Aorta (tissue), 5 donors: ENCODE results near the gene AP2S1. TPM values are rescaled to one million over a fixed set of nuclear protein-coding genes. Genes with fewer than 3 reads are reported as not detected.
"Not testable (repeated sequence)": the region's sequence is repeated elsewhere in the genome, so short reads cannot be mapped to it uniquely, and the experiment has no call there.

Experiments used
- ATAC-seq: fragments of 200-7000 bp; cut with Tn5 transposase; one replicate; pipeline ENCODE4 v1.9.1; 2022; ENCODE audit warnings: moderate library complexity; ENCODE audit not compliant: low FRiP score
- DNase-seq, 2 donors: peaks; one replicate each; pipeline ENCODE4 v3.0.0-alpha.2; 2020
- H3K27ac ChIP-seq, 2 donors: one replicate each; pipeline ENCODE4 v1.5.1; 2013; ENCODE audit warnings: low read length in 2 of 2, mild to moderate bottlenecking in 2 of 2, moderate library complexity in 2 of 2, control low read depth in 1 of 2, inconsistent platforms in 1 of 2, low read depth in 1 of 2
- H3K27me3 ChIP-seq, 2 donors: one replicate each; pipeline ENCODE4 v1.6.1; 2013; ENCODE audit warnings: control low read depth in 1 of 2, low read length in 1 of 2, mild to moderate bottlenecking in 1 of 2, moderate library complexity in 1 of 2; ENCODE audit not compliant: insufficient read depth in 2 of 2, control insufficient read depth in 1 of 2
- H3K36me3 ChIP-seq, 2 donors: one replicate each; pipeline ENCODE4 v1.6.1; 2013; ENCODE audit warnings: control low read depth in 1 of 2, low read length in 1 of 2, mild to moderate bottlenecking in 1 of 2; ENCODE audit not compliant: insufficient read depth in 2 of 2, control insufficient read depth in 1 of 2
- H3K4me1 ChIP-seq, 2 donors: one replicate each; pipeline ENCODE4 v1.6.1; 2013; ENCODE audit warnings: low read length in 2 of 2, control low read depth in 1 of 2, mild to moderate bottlenecking in 1 of 2, moderate library complexity in 1 of 2; ENCODE audit not compliant: insufficient read depth in 2 of 2, control insufficient read depth in 1 of 2
- H3K4me3 ChIP-seq, 2 donors: one replicate each; pipeline ENCODE4 v1.5.1; 2013; ENCODE audit warnings: low read length in 2 of 2, control low read depth in 1 of 2, mild to moderate bottlenecking in 1 of 2
- H3K9me3 ChIP-seq: one replicate; pipeline ENCODE4 v1.6.1; 2013; ENCODE audit warnings: mild to moderate bottlenecking, low read length; ENCODE audit not compliant: control insufficient read depth
- WGBS, 2 donors: extraction: QIAGEN DNeasy Blood & Tissue Kit; methylation state at CpG; one replicate each; pipeline ENCODE4 v1.1.7; 2013; 5-methylcytosine and 5-hydroxymethylcytosine counted together
- intact Hi-C, 2 donors: fragments of 100-400 bp; cut with DNase I; formaldehyde crosslinking; loops; one replicate each; pipeline versions ENCODE4 v1.14.2 to v1.15.0; 2022
- polyA plus RNA-seq, 2 donors: library from polyadenylated mRNA; stranded (reverse); fragments of 200-250 nt; gene quantifications; one replicate each; pipeline ENCODE4 v1.2.3, GENCODE V29; 2013
- total RNA-seq, 2 donors: library from RNA; stranded (reverse); fragmentation: NEBNext Ultra II Directional; extraction: Animal tissue kit (Norgen Biotek cat#: 25700); gene quantifications; one replicate each; pipeline ENCODE4 v1.2.1, GENCODE V29; 2021
- donor health status: healthy with polysubstance abuse.
- donor health status: Bipolar disorder and iron deficiency.
- donor health status: DM: no; HTN: no; CAD: no.
- donor health status: DM: no; HTN: no; CAD: no.
- donor health status: DM: yes; HTN: yes; CAD: no.

The AP2S1 gene
- total and polyA plus RNA-seq, 4 donors = 90.0 to 121 (median 109) TPM

DNA sequence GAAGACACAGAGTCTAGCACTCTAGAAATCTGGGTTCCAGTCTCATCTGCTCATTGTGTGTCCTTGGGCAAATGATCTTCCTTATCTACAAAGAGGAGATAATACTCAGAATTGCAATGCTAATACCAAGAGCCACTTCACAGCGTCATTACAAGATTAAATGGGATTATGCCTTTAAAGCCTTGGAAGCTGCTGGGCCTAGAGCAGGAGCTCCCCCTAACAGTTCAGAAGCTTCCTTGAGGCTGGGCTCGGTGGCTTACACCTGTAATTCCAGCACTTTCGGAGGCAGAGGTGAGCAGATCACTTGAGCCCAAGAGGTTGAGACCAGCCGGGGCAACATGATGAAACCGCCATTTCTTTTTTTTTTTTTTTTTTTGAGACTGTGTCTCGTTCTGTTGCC lies 27.6 kb downstream of the AP2S1 start:
- Histone ChIP-seq H3K27me3 (no peaks in the 10 kb centered on the region), H3K36me3 (no peaks in the 10 kb centered on the region), H3K4me1 (no peaks in the 10 kb centered on the region), H3K27ac (no peak overlapping the region), H3K4me3 (no peak overlapping the region), H3K9me3 (no peaks in the 10 kb centered on the region)
- 87 to 93% methylated on average over 6 of the region's 6 CpGs for WGBS, 2 donors
- intact Hi-C loops = loop anchor here in 1 of 2 donors (5.0 kb wide), 1 partner anchor 46 kb away; no protein-coding TSS in a partner anchor
- DNase-seq (no peak), ATAC-seq (no peak)

DNA sequence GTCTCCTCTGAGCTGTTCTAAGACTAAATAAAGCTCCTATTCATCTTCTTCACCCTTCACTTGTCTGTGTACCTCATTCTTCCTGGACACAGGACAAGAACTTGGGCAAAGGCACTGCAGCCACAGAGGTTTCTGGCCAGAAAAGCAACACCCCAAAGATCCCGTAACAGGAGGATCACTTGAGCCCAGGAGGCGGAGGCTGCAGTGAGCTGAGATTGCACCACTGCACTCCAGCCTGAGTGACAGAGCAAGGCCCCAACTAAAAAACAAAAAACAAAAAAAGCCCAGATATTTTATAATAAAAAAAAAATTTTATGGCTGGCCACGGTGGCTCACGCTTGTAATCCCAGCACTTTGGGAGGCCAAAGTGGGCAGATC lies 28.2 kb downstream of the AP2S1 start:
- not testable (repeated sequence) for H3K27ac ChIP-seq, DNase-seq, H3K36me3 ChIP-seq, H3K27me3 ChIP-seq, ATAC-seq, H3K9me3 ChIP-seq, H3K4me1 ChIP-seq, H3K4me3 ChIP-seq
- 90 to 91% methylated on average over 4 of the region's 4 CpGs for WGBS, 2 donors
- intact Hi-C loops = loop anchor here in 1 of 2 donors (5.0 kb wide), 1 partner anchor 45 kb away; no protein-coding TSS in a partner anchor

DNA sequence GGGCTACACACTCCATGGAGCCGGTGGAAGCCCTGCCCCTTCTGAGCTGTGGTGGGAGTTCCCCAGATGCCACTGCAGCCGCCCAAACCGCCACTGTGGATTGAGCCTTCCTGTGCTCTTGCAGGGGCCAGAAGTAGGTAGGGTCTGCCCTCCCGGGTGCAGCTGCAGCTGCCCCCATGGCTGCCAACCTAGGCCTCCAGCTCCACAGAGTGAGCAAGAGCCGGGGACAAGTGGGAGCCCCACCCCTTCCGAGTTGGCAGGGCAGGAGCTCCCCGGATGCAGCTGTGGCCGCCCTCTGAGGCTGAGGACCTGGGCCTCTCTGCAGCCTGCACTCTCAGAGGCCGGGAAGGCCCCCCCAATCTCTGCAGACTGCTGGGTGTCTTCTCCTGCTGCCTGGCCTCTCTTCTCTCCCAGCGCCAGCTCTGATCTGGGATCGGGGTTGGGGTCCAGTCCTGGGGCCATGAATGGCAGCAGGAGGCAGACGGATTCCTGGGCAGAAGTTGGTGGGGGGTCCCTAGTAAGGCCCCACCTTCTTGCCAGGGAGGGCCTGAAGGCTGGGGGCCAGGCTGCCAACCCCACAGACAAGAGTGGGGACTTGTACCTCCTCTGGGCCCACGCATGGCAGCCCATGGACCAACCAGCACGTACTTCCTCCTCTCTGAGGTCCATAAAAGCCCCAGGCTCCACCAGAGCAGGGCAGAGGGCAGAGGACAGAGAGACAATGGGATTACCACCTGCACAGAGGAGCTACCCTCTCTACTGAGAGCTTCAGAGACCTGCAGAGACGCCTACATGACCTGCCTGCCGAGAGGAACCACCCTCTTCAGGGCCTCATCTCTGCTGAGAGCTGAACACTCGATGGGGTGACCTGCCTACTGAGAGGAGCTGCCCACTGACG lies 28.9 kb downstream of the AP2S1 start:
- peak; percentile 11 for ATAC-seq
- WGBS, 2 donors = 86 to 89% methylated on average over 18 of the region's 18 CpGs
- H3K4me3 ChIP-seq = no peak overlapping the region

DNA sequence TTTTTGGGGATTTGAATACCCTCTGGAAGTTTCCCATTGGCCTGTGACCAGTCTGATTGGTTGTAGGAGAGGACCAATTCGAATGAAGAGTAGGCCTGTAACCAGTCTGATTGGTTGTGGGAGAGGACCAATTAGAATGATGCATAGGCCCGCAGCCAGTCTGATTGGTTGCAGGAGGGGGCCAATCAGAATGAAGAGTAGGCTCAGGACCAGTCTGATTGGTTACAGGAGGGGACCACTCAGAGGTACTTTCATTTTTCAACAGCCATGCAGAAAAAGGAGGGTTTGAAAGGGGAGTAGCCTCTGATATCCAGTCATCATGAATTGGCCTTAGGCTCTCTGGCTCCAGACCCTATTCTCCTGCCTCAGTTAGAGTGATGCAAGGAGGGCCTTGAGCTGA lies 31.8 kb downstream of the AP2S1 start:
- H3K4me1 ChIP-seq = no peaks in the 10 kb centered on the region
- WGBS, 2 donors = 95% methylated on average over 2 of the region's 2 CpGs
- ATAC-seq (no peak), DNase-seq (no peak)
- no peak overlapping the region for H3K27ac ChIP-seq
- H3K36me3 ChIP-seq = no peaks in the 10 kb centered on the region
- no peaks in the 10 kb centered on the region for H3K9me3 ChIP-seq
- H3K4me3 ChIP-seq = no peak overlapping the region
- intact Hi-C loops = no loop called here
- H3K27me3 ChIP-seq = no peaks in the 10 kb centered on the region

More for the DNA sequence above, 28.9 kb downstream of the AP2S1 start:
- no peaks in the 10 kb centered on the region for H3K9me3 ChIP-seq
- H3K27me3 ChIP-seq = no peaks in the 10 kb centered on the region
- intact Hi-C loops = loop anchor here in 1 of 2 donors (5.0 kb wide), 1 partner anchor 44 kb away; no protein-coding TSS in a partner anchor
- H3K36me3 ChIP-seq = no peaks in the 10 kb centered on the region
- H3K4me1 ChIP-seq = no peaks in the 10 kb centered on the region
- H3K27ac ChIP-seq = no peak overlapping the region
- DNase-seq = peak in 1 of 2 donors; percentile 55

DNA sequence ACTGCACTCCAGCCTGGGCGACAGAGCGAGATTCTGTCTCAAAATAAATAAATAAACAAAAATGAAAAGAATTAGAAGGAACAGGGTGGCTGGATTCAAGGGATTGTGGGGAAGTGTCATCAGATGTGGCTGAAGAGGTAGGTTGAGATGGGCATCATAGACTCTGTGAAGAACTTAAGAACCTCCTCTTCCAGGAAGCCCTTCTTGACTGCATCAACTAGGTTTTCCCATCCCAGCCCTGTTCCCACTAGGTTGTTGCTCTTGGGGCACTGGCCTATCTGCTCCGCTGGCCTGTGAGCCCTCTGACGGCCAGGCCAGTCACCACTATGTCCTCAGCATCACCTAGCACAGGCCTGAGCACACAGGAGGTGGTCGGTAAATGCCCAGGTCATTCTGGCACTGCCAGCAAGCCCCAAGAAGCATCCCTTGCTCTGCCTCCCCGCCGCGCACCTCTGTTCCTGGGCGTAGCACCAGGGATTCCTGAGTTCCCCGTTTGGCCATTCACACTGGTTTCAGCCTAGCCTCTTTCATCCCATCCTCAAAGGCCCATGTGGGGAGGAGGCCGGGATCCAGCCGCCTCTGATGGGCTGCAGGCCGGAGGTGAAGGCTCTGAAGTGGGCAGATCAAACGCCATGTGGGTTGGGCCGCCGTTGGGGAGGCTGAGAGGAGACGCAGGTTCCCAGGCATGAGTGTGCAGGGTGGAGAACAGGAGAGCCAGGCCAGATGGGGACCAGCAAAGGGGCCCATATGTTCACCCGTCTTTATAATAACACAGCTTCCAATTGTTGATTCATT lies 34.6 kb downstream of the AP2S1 start:
- no peaks in the 10 kb centered on the region for H3K27me3 ChIP-seq
- ATAC-seq (no peak), DNase-seq (no peak)
- no peaks in the 10 kb centered on the region for H3K4me1 ChIP-seq
- no peaks in the 10 kb centered on the region for H3K9me3 ChIP-seq
- H3K36me3 ChIP-seq = no peaks in the 10 kb centered on the region
- 74 to 78% methylated on average over 18 of the region's 18 CpGs for WGBS, 2 donors
- intact Hi-C loops = no loop called here
- no peak overlapping the region for H3K4me3 ChIP-seq
- H3K27ac ChIP-seq = no peak overlapping the region

DNA sequence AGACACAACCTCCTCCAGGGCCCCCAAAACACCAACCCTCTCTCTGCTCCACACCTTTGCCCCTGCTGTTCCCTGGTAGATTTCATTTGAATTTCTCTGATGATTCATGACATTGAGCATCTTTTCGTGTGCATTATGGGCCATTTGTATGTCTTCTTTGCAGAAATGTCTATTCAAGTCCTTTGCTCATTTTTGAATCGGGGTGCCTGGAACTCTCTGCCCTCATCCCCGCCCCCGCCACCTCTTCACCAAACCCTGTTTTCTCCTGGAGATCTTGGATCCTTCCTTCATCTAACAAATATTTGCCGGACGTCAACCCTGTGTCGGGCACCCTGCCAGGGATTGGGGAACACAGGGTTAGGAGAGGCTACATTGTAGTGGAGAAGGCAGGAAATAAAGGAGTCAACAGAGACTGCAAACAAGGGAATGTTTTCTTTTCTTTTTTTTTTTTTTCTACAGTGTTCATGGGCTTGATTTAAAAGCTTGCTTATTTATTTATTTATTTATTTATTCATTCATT lies 36.7 kb downstream of the AP2S1 start:
- no peaks in the 10 kb centered on the region for H3K27me3 ChIP-seq
- DNase-seq = peak; percentile 74 to 93
- H3K9me3 ChIP-seq = no peaks in the 10 kb centered on the region
- intact Hi-C loops = loop anchor here in 1 of 2 donors (1.0 kb wide), 1 partner anchor 26 kb away; the partner anchor contains the start of gene SLC1A5
- peak overlapping the region in 1 of 2 donors; percentile 94 for H3K27ac ChIP-seq
- H3K4me3 ChIP-seq = no peak overlapping the region
- ATAC-seq = peak; percentile 81
- no peaks in the 10 kb centered on the region for H3K36me3 ChIP-seq
- no peaks in the 10 kb centered on the region for H3K4me1 ChIP-seq
- WGBS, 2 donors = 29 to 33% methylated on average over 7 of the region's 7 CpGs

DNA sequence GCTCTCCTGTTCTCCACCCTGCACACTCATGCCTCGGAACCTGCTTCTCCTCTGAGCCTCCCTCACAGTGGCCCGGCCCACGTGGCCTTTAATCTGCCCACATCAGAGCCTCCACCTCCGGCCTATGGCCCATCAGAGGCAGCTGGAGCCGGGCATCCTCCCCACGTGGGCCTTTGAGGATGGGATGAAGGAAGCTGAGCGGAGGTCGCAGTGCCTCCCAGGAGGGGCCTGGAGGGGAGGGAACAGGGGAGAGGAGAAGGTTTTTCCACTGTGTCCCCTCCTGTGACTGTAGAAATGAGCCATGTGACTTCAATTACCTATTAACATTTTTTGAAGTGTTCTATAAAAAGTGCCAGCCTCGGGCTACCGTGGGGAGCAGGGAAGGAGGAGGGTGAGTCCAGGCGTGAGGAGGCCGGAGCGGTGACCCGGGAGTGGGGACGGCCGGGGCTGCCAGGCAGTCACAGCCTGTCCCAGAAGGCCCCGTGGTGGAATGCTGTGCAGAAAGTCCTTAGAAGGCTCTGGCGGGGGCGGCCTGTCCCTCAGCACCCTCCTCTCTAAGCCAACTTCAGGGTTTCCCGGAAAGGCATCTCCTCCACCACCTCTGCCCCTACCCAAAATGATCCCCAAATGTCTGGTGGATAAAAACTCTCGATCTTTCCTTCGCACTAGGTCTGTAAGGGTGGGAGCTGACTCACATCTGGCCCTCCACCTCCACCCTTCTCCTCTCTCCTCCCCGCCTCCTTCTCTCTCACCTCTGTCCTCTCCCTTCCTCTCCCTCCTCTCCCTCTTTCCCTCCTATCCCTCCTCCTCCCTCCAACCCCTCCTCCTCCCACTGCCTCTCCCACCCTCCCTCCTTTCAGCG lies 37.4 kb downstream of the AP2S1 start:
- H3K9me3 ChIP-seq = no peaks in the 10 kb centered on the region
- H3K27me3 ChIP-seq = no peaks in the 10 kb centered on the region
- H3K4me3 ChIP-seq = no peak overlapping the region
- ATAC-seq = peak; percentile 85
- intact Hi-C loops = loop anchor here in 1 of 2 donors (1.0 kb wide), 1 partner anchor 25 kb away; the partner anchor contains the start of gene SLC1A5
- DNase-seq = peak; percentile 63 to 86
- H3K36me3 ChIP-seq = no peaks in the 10 kb centered on the region
- peak overlapping the region in 1 of 2 donors; percentile 94 for H3K27ac ChIP-seq
- no peaks in the 10 kb centered on the region for H3K4me1 ChIP-seq
- WGBS, 2 donors = 36 to 43% methylated on average over 24 of the region's 24 CpGs
